Measurements from ENCODE around the gene DDX56.
"Not testable (repeated sequence)": the region's sequence is repeated elsewhere in the genome, so short reads cannot be mapped to it uniquely, and the experiment has no call there.

The DDX56 gene

GRCh38 chr7:44561962-44562621 is 11.6 kb downstream of the DDX56 start:
- DNase-seq: no peak

- no peak for DNase-seq
Observed at GRCh38 chr7:44561481-44561880, 12.2 kb downstream of the DDX56 start.

- DNase-seq: no peak
Observed at GRCh38 chr7:44559485-44559884, 14.2 kb downstream of the DDX56 start.

- no peak for DNase-seq
Observed at GRCh38 chr7:44557485-44557884, 16.2 kb downstream of the DDX56 start.

GRCh38 chr7:44555350-44555749 is 18.4 kb downstream of the DDX56 start:
- no peak for DNase-seq

GRCh38 chr7:44552473-44553005 is 21.2 kb downstream of the DDX56 start:
- not testable (repeated sequence) for DNase-seq

GRCh38 chr7:44549457-44549856 is 24.3 kb downstream of the DDX56 start:
- no peak for DNase-seq

- no peak for DNase-seq
Observed at GRCh38 chr7:44548893-44549292, 24.8 kb downstream of the DDX56 start.

- no peak for DNase-seq
Observed at GRCh38 chr7:44547536-44548231, 26.0 kb downstream of the DDX56 start.

GRCh38 chr7:44541876-44542610 is 31.7 kb downstream of the DDX56 start:
- DNase-seq: no peak

- no peak for DNase-seq
Observed at GRCh38 chr7:44541028-44541869, 32.5 kb downstream of the DDX56 start, which contains the start of gene NPC1L1. Gene NPC1L1 (minus strand): TSS chr7:44541330. CDS start chr7:44541259, 71 bp downstream.

GRCh38 chr7:44540592-44541027 is 33.1 kb downstream of the DDX56 start:
- DNase-seq: no peak

GRCh38 chr7:44539669-44540506 is 33.8 kb downstream of the DDX56 start:
- no peak for DNase-seq

GRCh38 chr7:44538798-44539668 is 34.7 kb downstream of the DDX56 start:
- no peak for DNase-seq

GRCh38 chr7:44538093-44538797 is 35.5 kb downstream of the DDX56 start:
- no peak for DNase-seq

- no peak for DNase-seq
Observed at GRCh38 chr7:44537442-44537841, 36.3 kb downstream of the DDX56 start.

GRCh38 chr7:44536090-44536489 is 37.6 kb downstream of the DDX56 start:
- no peak for DNase-seq

GRCh38 chr7:44535348-44536064 is 38.2 kb downstream of the DDX56 start:
- DNase-seq: no peak

- peak; percentile 46 for DNase-seq
Observed at GRCh38 chr7:44534501-44534900, 39.2 kb downstream of the DDX56 start.
